ENCODE measurements around the gene EMD.

DNA sequence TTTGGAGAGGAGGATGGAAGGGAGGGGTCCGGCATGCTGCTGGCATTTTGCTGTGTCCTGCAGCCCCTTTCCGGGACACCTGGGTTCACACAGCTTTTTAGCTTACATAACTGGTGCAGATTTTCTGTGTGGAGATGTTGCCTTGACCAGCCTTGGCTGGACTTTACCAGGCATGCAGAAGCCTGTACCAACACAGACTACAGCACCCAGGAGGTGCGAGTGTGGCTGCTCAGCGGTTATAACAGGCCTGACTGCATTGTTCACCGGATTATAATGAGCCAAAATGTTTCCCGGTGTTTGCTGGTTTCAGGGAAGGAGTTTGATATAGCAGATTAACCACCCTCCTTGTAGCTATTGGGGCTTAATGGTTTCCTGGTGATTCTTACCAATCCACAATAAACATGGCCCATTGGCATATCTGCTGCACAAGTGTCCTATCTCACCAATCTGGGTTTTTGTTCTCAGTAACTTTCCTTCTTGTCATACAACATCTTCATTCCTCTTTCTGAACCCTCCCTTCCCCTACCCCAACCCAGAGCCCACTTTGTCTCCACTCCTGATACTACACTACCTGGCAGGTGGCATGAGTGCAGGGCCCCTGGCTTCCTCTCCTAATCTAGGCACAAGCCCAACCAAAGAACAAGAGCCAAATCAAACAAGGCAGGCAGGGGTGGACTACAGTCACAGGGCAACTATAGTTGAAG is 23.0 kb downstream of the EMD start:
- TF ChIP-seq, protein P1, sequence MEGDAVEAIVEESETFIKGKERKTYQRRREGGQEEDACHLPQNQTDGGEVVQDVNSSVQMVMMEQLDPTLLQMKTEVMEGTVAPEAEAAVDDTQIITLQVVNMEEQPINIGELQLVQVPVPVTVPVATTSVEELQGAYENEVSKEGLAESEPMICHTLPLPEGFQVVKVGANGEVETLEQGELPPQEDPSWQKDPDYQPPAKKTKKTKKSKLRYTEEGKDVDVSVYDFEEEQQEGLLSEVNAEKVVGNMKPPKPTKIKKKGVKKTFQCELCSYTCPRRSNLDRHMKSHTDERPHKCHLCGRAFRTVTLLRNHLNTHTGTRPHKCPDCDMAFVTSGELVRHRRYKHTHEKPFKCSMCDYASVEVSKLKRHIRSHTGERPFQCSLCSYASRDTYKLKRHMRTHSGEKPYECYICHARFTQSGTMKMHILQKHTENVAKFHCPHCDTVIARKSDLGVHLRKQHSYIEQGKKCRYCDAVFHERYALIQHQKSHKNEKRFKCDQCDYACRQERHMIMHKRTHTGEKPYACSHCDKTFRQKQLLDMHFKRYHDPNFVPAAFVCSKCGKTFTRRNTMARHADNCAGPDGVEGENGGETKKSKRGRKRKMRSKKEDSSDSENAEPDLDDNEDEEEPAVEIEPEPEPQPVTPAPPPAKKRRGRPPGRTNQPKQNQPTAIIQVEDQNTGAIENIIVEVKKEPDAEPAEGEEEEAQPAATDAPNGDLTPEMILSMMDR (IDR thresholded peaks at IDR 0.05), result no peak
- TF ChIP-seq POLR2A (IDR thresholded peaks at IDR 0.05), result no peak
